ENCODE results near the gene TTI1.
A peak's percentile ranks its signal among the peaks of the same experiment; 100 is the strongest.

Gene TTI1

GRCh38 chr20:38033330-38034107 lies at the start of gene TTI1, which contains the start of gene RPRD1B:
TTI1 (minus strand) TSS chr20:38033456; CDS start chr20:38013816, 19,640 bp downstream.
RPRD1B (plus strand) TSS chr20:38033746; CDS start chr20:38033948, 202 bp downstream.
- DNase-seq: peak; percentile 87 to 93

GRCh38 chr20:38082894-38083293 lies 49.6 kb upstream of the TTI1 start:
- DNase-seq: no peak

- no peak for DNase-seq
Observed at GRCh38 chr20:38081575-38081974, 48.3 kb upstream of the TTI1 start.

- DNase-seq: no peak
Observed at GRCh38 chr20:38079353-38079752, 46.1 kb upstream of the TTI1 start.

GRCh38 chr20:38078084-38078483 lies 44.8 kb upstream of the TTI1 start:
- no peak for DNase-seq

GRCh38 chr20:38076548-38076947 lies 43.3 kb upstream of the TTI1 start:
- DNase-seq: no peak

GRCh38 chr20:38075161-38075998 lies 42.1 kb upstream of the TTI1 start:
- no peak for DNase-seq

GRCh38 chr20:38073307-38074071 lies 40.2 kb upstream of the TTI1 start:
- DNase-seq: peak; percentile 23 to 39

- no peak for DNase-seq
Observed at GRCh38 chr20:38072898-38073297, 39.6 kb upstream of the TTI1 start.

GRCh38 chr20:38067717-38068365 lies 34.6 kb upstream of the TTI1 start:
- no peak for DNase-seq

- no peak for DNase-seq
Observed at GRCh38 chr20:38066969-38067716, 33.9 kb upstream of the TTI1 start.

GRCh38 chr20:38065764-38066375 lies 32.6 kb upstream of the TTI1 start:
- DNase-seq: no peak

- DNase-seq: no peak
Observed at GRCh38 chr20:38063911-38064530, 30.8 kb upstream of the TTI1 start.

- DNase-seq: no peak
Observed at GRCh38 chr20:38062890-38063289, 29.6 kb upstream of the TTI1 start.

- DNase-seq: no peak
Observed at GRCh38 chr20:38061109-38061508, 27.9 kb upstream of the TTI1 start.

- no peak for DNase-seq
Observed at GRCh38 chr20:38060536-38060935, 27.3 kb upstream of the TTI1 start.

- no peak for DNase-seq
Observed at GRCh38 chr20:38059832-38060231, 26.6 kb upstream of the TTI1 start.

- DNase-seq: peak; percentile 70 to 82
Observed at GRCh38 chr20:38057351-38057972, 24.2 kb upstream of the TTI1 start.

- DNase-seq: no peak
Observed at GRCh38 chr20:38055848-38056247, 22.6 kb upstream of the TTI1 start.

- no peak for DNase-seq
Observed at GRCh38 chr20:38055294-38055693, 22.0 kb upstream of the TTI1 start.

All from NCI-H2081 (cell line).